GM18861 (cell line): ENCODE results near the gene RIOK1.

Experiments
- ATAC-seq: cut with Tn5 transposase; IDR thresholded peaks from one replicate; pipeline ENCODE4 v1.9.1; 2021; ENCODE audit not compliant: unreplicated experiment

Gene RIOK1

DNA sequence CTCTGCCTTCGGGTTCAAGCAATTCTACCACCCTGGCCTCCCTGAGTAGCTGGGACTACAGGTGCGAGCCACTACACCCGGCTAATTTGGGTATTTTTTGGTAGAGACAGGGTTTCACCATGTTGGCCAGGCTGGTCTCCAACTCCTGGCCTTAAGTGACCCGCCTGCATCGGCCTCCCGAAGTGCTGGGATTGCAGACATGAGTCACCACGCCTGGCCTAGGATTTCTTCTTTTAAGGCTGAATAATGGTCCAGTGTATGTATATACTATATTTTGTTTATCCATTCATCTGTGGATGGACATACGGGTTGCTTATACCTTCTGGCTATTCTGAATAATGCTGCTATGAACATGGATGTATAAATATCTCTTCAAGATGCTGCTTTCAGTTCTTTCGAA, 17.1 kb downstream of the RIOK1 start:
- no peak for ATAC-seq

DNA sequence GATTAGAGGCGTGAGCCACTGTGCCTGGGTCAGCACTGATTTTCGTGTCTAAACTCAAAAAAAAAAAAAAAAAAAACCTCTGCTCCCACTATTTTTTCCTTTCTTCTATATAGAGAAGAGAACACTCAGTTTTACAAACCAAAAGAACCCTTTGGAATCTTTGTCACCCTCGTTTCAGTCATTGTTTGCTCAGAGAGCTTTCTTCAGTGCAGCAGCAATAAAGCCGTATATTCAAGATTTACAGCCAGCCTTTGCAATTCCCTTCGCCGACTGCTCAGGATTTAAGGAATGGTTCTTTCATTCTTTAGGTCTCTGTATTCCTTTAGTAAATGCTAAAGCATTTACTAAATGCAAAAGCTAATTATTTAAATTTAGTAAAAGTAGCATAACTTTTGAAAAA, 20.1 kb downstream of the RIOK1 start:
- no peak for ATAC-seq

DNA sequence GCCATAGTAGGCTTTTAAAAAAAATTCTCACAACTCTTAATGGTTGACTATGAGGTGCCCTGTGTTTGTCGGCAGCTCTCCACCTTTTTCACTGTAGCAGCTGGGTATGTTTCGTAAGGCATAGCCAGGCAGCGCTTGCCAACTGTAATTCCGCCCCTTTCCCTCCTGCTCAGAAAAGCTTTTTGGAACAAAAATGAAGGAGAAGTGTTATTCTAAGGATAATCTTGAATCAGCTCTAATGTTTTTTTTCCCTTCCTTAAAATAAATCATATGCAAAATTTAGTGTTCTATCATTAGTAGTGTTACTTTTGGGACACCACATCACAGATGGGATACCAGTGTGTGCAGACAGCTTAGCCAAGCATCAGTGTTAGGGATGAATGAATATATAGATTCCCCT, 21.2 kb downstream of the RIOK1 start:
- ATAC-seq, result no peak

DNA sequence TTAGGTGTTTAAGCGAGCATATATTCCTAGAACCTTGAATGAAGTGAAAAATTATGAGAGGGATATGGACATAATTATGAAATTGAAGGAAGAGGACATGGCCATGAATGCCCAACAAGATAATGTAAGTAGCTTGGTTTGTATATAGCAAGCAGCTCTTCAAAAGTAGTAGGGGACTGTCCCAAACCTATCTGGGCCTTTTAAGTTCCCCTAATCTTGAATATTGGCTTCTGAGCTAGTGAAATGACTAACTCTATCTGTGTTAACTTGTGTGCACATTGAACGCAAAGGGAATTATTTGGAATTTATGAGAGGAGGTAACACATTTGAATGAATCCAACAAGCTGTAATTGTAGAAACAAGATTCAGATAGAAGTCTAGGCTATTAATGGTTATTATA, 21.7 kb downstream of the RIOK1 start:
- no peak for ATAC-seq

DNA sequence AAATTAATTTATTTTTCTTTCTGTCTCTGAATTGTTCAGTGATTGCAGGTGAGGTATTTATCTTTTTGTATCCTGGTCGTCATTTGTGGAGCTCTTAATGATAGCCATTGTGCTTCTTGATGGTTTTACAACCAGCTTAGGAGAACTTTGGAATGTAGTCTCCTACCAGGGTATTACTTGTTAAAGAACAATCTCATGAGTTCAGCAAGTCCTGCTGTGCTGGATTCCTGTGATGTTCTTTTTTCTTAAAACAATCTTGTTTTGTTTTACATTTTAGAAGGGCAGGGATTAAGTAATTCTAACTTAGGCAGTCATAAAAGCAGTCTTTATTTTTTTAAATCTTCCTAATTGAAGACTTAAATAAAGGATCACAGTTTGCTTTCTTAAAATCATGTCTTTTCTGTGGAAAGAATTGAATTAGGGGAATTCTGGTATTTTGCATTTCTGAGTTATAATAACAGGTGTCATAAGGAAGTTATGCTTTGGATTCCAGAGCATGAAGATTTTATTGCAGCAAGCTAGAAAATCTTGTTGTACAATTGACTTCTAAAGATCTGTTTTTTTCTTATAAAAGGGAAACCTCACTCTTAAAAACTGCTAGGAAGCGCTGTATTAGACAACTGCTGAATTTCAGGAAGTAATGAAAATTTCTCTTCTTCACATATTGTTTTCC, 23.7 kb downstream of the RIOK1 start:
- ATAC-seq, result no peak

DNA sequence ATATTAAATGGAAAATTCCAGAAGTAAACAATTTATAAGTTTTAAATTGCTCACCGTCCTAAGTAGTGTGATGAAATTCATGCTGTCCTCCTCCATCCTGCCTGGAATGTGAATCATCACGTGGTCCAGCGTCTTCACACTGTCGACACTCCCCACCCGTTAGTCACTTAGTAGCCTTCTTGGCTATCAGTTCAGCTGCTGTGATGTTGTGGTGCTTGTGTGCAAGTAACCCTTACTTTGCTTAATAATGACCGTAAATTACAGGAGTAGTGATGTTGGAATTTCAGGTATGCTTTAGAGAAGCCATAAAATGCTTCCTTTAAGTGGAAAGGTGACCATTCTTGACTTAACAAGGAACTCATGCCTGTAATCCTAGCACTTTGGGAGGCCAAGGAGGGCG, 25.2 kb downstream of the RIOK1 start:
- no peak for ATAC-seq

DNA sequence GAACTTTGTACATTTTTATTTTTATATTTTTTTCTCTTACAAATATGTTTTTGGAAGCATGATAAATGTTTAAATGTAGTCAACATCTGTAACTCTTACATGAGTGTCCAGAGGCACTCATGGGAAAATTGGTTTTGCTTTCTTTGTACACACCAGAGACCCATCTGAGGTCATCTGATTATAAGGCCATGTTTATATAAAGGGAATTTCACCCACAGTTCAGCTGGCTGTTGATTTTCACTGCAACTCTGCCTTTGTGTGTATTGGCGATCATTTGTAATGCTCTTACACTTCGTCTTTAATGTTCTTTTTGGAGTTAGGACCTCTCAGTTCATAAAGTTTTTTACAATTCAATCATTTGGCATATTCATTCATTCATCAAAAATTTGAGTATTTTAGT, 28.1 kb downstream of the RIOK1 start:
- ATAC-seq, result no peak

DNA sequence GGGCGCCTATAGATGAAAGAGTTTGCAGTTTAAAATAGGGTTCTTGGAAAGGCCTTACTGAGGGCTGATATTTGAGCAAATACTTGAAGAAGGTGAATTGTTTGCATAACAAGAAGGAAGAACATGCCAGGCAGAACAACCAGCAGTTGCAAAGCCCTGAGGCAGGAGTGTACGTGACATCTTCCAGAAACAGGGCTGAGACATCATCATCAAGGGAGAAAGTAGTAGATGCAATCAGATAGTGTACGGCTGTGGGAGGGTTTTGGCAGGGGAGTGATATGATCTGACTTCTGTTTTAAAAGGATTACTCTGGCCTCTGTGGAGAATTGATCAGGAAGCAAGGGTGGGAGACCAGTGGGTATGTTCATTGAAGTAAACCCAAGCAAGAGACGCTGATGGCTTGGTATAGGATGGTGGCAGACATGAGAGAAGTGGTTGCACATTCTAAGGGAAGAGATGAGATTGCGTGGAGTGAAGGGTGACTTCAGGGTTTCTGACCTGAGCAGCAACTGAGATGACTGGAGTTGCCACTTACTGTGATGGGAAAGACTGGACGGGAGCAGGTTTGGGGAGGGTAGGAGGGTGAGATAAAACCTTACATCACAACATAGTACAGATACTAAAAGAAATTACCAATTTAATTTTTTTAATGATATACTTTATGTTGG, 28.8 kb downstream of the RIOK1 start:
- ATAC-seq, result no peak

DNA sequence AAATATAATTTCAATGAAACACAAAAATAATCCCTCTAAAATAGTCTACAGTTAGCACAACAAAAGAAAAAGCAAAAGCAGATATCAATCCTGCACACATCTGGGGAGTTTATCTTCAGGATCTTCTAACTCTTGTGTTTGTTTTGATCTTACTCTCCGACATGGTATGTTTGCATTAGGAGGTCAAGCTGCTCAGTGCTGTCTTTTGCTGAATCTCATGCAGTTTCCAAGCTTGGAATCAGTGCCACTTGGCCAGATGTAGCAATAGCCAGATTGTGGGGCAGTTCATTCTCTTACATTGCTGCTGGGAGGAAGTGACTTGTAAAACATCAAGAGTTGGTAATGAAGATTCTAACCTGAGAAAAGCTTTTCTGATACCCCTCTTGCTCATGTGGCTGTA, 29.5 kb downstream of the RIOK1 start:
- no peak for ATAC-seq

DNA sequence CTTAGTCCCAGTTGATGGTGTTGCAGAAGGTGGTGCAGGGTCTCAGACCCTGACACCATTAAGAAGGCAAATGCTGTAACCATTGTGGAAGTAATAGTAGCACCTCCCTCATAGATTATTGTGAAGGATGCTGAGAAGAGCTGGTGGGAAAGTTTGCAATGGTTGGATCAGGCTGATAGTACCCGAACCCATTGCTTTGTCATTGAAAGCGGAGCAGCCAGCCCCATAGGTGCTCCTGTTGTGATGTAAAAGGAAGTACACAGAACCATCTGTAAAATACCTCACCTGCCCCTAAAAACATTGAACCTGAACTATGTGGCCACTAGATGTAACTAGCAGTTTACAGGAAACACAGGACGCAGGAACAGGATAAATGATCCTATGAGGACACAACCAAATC, 31.5 kb downstream of the RIOK1 start:
- ATAC-seq, result no peak

GRCh38 chr6:7424058-7424457, 34.5 kb downstream of the RIOK1 start:
- ATAC-seq, result no peak

- ATAC-seq, result no peak
Measured at GRCh38 chr6:7424967-7425807, 35.6 kb downstream of the RIOK1 start.

DNA sequence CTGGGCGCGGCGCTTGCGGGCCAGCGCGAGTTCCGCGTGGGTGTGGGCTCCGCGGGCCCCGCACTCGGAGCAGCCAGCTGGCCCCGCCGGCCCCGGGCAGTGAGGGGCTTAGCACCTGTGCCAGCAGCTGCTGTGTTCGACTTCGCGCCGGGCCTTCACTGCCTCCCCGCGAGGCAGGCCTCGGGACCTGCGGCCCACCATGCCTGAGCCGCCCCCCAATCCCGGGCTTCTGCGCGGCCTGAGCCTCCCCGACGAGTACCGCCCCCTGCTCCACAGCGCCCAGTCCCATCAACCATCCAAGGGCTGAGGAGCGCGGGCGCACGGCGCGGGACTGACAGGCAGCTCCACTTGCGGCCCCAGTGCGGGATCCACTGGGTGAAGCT, 36.2 kb downstream of the RIOK1 start:
- no peak for ATAC-seq

DNA sequence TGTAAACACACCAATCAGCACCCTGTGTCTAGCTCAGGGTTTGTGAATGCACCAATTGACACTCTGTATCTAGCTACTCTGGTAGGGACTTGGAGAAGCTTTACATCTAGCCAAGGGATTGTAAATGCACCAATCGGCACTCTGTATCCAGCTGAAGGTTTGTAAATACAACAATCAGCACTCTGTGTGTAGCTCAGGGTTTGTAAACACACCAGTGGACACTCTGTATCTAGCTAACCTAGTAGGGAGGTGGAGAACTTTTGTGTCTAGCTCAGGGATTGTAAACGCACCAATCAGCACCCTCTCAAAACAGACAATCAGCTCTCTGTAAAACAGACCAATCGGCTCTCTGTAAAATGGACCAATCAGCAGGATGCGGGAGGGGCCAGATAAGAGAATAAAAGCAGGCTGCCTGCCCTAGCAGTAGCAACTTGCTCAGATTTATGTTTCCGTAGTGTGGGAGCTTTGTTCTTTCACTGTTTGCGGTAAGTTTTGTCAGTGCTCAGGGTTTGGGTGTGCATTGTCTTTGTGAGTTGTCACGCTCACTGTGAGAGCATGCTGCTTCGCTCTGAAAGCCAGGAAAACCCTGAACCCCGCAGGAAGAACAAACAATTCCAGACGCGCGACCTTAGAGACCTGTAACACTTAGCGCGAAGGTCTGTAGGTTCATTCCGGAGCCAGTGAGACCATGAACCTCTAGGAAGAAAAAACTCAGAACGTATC, 37.0 kb downstream of the RIOK1 start:
- no peak for ATAC-seq

DNA sequence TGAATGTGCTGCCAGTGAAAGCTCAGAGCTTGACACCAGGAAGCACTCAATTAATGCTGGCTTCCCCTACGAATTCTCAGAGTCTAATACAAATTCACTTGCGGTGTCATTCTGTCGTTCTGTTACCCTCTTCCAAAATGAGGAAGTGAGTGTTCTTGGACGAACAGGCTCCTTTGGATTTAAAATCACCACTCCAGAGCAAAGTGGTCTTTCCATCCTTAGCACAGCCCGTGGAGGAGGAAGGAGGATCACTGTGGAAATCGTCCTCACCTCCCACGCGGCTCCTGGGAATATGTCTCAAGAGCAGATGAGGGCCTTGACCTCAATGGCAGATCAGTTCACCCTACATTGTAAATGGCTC, 41.7 kb downstream of the RIOK1 start:
- ATAC-seq, result no peak

DNA sequence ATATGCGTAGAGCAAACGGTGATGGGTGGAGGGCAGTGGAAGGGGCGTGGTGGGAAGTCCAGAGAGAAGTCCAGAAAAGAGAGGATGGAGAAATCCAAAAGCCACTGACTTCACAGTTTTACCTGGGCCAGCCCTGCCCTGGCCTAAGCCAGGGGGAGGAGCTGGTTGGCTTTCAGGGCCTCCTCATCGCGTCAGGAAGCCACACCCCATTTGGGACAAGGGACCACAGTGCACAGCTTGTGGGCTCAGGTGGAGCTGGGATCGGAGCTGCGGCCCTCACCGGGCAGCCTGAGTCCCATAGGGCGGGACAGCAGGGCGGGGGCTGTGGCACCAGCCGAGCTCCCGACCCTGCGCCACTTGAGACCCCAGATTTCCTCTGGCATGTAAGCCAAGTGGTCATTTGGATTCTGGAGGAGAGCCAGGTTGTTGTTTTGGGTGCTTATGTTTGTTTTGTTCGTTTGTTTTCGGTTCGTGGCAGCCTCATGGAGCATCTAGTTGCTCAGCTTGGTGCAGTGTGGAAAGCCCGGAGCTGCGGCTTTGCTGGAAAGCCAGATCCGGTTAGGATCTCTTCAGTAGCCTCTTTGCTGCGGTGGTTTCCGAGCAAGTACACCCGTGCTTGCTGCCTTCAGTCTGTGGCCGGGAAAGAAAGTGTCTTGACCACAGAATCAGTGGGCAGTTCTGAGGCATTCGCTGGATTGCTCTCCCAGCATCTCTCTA, 42.2 kb downstream of the RIOK1 start:
- no peak for ATAC-seq

GRCh38 chr6:7432391-7433120, 42.9 kb downstream of the RIOK1 start:
- ATAC-seq, result no peak

DNA sequence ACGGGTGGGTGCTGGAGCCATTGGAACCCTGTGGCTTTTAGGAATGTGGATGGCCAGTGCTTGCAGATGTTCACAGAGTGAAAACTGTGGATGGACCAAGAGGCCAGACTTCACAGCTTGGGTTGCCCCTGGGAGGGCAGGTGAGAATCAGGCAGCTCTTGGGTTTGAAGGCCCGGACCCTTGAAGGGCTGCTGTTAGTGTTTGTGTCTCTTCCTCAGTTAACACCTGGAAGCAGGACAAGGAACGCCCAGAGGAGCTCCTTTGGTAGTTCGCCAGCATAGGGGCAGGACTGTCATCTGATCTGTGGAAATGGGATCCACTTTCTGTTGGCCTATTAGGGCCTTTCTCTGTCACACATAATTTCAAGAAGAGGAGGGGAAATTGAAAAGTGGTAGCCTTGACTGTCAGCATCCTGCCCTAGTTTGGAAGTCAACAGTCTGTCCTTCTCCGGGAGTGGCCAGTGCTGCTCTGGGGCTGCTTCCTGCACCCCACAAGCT, 43.6 kb downstream of the RIOK1 start:
- ATAC-seq, result no peak

DNA sequence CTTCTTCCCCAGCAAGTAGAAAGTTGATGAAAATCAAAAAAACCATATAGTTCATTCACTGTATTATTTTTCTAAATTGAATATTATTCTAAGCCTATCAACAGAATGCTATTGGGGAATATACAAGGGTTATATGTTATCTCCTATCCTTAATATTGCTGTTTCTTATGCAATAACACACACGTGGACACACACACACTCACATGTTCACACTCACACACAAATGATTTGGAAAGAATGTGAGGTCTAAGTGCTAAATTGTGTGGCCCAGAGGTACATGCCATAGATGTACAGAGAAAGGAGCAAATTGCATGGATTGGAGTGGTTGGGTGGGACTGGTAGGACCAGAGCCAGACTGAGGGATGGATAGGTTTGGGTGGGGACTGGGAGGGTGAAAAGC, 45.1 kb downstream of the RIOK1 start:
- ATAC-seq, result no peak

DNA sequence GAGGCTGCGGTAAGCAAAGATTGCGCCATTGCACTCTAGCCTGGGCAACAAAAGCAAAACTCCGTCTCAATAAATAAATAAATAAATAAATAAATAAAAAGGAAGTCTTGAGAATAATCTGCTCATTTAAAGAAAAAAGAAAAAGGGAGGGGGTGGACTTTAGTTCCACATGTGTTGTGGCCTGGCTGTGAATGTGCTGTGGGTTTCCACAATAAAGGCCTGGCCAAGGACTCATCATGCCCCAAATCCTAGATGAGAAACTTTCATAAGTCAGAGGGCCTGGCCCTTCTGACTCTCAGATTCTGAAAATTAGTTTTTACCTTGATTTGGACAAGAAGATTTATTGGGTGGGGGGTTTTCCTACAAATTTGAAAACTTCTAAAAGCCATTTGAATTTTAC, 48.4 kb downstream of the RIOK1 start:
- ATAC-seq, result no peak
